ENCODE results near the gene ATP2B3. TPM values are rescaled to one million over a fixed set of nuclear protein-coding genes. Genes with fewer than 3 reads are reported as not detected.

The ATP2B3 gene
- total RNA-seq, 1 experiment from 2014 or later = 0.35 TPM

GRCh38 chrX:153560000-153560399 lies 42.6 kb downstream of the ATP2B3 start:
- Histone ChIP-seq H3K23me2 (ENCODE audit: insufficient read length, low read depth, low read length, poor library complexity, severe bottlenecking) (no peaks in the 10 kb centered on the region), H2AFZ (ENCODE audit: low read length) (no peak overlapping the region), H3K27me3 (ENCODE audit: insufficient read depth, low read length) (no peaks in the 10 kb centered on the region), H4K8ac (replicated peaks; ENCODE audit: insufficient read length, low read depth, low read length) (no peak overlapping the region), H3T11ph (ENCODE audit: low read length) (no peak overlapping the region), H3K79me2 (ENCODE audit: insufficient read depth, low read length) (no peaks in the 10 kb centered on the region), H2BK120ac (ENCODE audit: low read depth, low read length, poor library complexity, severe bottlenecking) (no peak overlapping the region), H4K91ac (ENCODE audit: insufficient read length, low read depth, low read length) (no peak overlapping the region), H2BK5ac (ENCODE audit: insufficient read length, low read length) (no peak overlapping the region), H3K9me3 (ENCODE audit: control insufficient read depth, low read depth, low read length) (peaks cover 35% of the 10 kb centered on the region), H2BK15ac (ENCODE audit: low read depth, low read length) (no peak overlapping the region), H4K5ac (ENCODE audit: insufficient read length, low read depth, low read length) (no peak overlapping the region), H2BK12ac (ENCODE audit: insufficient read length, low read depth, low read length) (no peak overlapping the region), H3K56ac (ENCODE audit: insufficient read length, low read depth, low read length) (no peak overlapping the region), H3K4me1 (ENCODE audit: insufficient read depth, low read length) (no peaks in the 10 kb centered on the region), H3K18ac (ENCODE audit: insufficient read length, low read depth, low read length) (no peak overlapping the region), H3K9ac (ENCODE audit: extremely low read depth, insufficient read length, low read length) (no peak overlapping the region), H3K23ac (ENCODE audit: insufficient read length, low read depth, low read length) (no peak overlapping the region), H2AK5ac (ENCODE audit: insufficient read length, low read length) (no peak overlapping the region), H3K79me1 (ENCODE audit: insufficient read depth, low read depth, low read length, poor library complexity, severe bottlenecking) (no peaks in the 10 kb centered on the region), H2BK20ac (ENCODE audit: low read depth, low read length, poor library complexity, severe bottlenecking) (no peak overlapping the region), H3K27ac (ENCODE audit: insufficient read length, low read depth, low read length) (no peak overlapping the region), H4K20me1 (ENCODE audit: control insufficient read depth, insufficient read depth, insufficient read length) (no peaks in the 10 kb centered on the region), H3K4me2 (ENCODE audit: insufficient read depth, insufficient read length, low read length) (no peak overlapping the region), H3K14ac (ENCODE audit: insufficient read depth, low read length) (no peak overlapping the region), H3K4ac (ENCODE audit: low read depth, low read length) (no peak overlapping the region)
- no peak overlapping the region for H3K27ac Mint-ChIP-seq
- H3K4me3 Mint-ChIP-seq = no peak overlapping the region
- peaks cover 2 to 7% (median 5%) of the 10 kb centered on the region in 3 experiments; a peak in 3 of 7 replicates for H3K36me3 Mint-ChIP-seq (ENCODE audit: insufficient read depth in 1 of 3, low read depth in 3 of 3)
- peaks cover 73% of the 10 kb centered on the region in 2 experiments for H3K9me3 Mint-ChIP-seq
- TF ChIP-seq CTCF (conservative IDR thresholded peaks at IDR 0.05) = no peak
- no CpG with 5 or more reads among the region's 9 CpGs for WGBS (ENCODE audit: extremely low coverage, insufficient read length, low lambda C conversion rate)
- no peaks in the 10 kb centered on the region for H3K4me1 Mint-ChIP-seq
- peaks cover 14% of the 10 kb centered on the region; the same call in 1 of the 2 replicates for H3K27me3 Mint-ChIP-seq (ENCODE audit: low read depth)
- no peak for DNase-seq

All from H9 (cell line).